ENCODE data around the gene PIK3C3.

PIK3C3 gene

GRCh38 chr18:41954827-41955613 is at the start of gene PIK3C3:
PIK3C3 (plus strand) TSS chr18:41955234; CDS start chr18:41955292, 58 bp downstream.
- H3K27ac Mint-ChIP-seq: peak within 1 kb of the TSS; percentile 99
- H3K27me3 Mint-ChIP-seq: no peaks in the 10 kb centered on the region
- H3K4me3 Mint-ChIP-seq: peak within 1 kb of the TSS; percentile 98
- H3K9me3 Mint-ChIP-seq: no peaks in the 10 kb centered on the region
- H3K36me3 Mint-ChIP-seq: peaks cover 13% of the 10 kb centered on the region
- H3K4me1 Mint-ChIP-seq: peaks cover 40% of the 10 kb centered on the region

- Mint-ChIP-seq H3K36me3 (no peaks in the 10 kb centered on the region), H3K27ac (peak overlapping the region; percentile 31), H3K4me3 (peak overlapping the region; percentile 47), H3K9me3 (no peaks in the 10 kb centered on the region), H3K27me3 (no peaks in the 10 kb centered on the region), H3K4me1 (peaks cover 13% of the 10 kb centered on the region)
These were observed 49.1 kb upstream of the PIK3C3 start for GRCh38 chr18:41905786-41906527.

DNA sequence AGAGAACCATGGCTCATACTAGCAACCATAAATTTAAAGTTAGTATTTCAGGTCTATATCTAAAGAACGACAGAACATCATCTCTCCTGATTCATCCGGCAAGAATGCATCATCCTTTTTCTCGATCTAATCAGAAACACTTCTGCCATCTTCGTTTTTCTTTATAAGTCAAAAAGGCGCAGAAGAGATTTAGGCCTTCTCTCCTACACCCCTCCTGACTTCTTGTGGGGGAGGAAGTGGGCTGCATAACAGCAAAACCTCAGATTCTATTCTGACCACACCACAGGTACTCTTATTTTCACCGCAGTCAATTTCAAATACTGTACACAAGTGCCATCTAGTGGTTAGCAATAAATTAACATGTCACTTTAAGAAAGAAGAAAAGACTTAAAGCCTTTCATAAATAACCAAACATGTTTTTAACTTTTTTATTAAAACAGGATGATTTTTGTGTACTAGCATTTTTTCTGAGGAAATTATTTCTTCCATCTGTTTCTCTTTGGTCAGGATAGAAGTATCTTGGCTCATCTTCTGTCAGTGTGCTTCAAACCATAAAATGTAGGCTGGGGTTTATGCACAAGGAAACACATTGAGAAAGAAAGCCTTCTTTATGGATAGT is 48.4 kb upstream of the PIK3C3 start:
- Mint-ChIP-seq H3K27ac (no peak overlapping the region), H3K4me1 (peaks cover 13% of the 10 kb centered on the region), H3K36me3 (no peaks in the 10 kb centered on the region), H3K4me3 (peak overlapping the region; percentile 47), H3K9me3 (no peaks in the 10 kb centered on the region), H3K27me3 (no peaks in the 10 kb centered on the region)

DNA sequence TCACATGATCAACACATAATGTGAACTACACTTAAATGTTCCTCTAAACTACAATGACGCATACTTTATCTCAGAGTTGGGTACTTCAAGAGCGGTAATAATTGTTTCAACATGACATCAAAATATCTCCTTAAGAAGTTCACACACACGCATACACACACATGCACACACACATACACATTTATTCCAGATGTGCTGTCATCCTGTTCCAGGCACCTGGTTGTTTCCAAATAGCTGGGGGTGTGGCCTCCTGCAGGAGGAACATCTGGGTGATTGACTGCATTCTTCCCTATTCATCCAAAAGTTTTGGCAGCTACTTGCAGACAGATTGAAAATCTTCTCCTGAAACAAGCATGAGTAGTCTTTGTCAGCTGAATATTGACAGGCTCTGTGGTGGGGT is 37.9 kb upstream of the PIK3C3 start:
- Mint-ChIP-seq H3K27ac (no peak overlapping the region), H3K9me3 (no peaks in the 10 kb centered on the region), H3K27me3 (peaks cover 5% of the 10 kb centered on the region), H3K36me3 (no peaks in the 10 kb centered on the region), H3K4me1 (no peaks in the 10 kb centered on the region), H3K4me3 (no peak overlapping the region)

DNA sequence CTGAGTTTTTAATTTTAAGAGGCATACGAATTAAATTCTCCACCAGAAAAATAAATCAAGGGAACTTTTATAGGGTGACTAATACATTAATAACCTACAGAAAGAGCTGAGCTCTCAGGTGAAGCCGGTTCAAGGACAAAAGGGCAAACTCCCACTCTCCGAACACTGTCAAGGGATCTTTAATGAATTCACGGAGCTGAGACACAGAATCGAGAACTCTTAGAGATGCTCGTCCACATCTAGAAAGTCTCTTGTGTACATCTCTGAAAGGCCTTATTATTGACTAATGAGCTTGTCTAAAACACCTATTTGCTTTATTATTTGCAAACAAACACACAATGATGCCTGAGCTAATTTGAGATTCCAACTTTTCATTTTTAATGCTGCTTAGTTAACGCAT is 33.3 kb upstream of the PIK3C3 start:
- Mint-ChIP-seq H3K4me1 (no peaks in the 10 kb centered on the region), H3K27ac (no peak overlapping the region), H3K9me3 (no peaks in the 10 kb centered on the region), H3K36me3 (no peaks in the 10 kb centered on the region), H3K4me3 (no peak overlapping the region), H3K27me3 (peaks cover 5% of the 10 kb centered on the region)

- H3K4me3 Mint-ChIP-seq: no peak overlapping the region
- no peaks in the 10 kb centered on the region for H3K4me1 Mint-ChIP-seq
- peaks cover 3% of the 10 kb centered on the region for H3K27me3 Mint-ChIP-seq
- no peaks in the 10 kb centered on the region for H3K36me3 Mint-ChIP-seq
- no peak overlapping the region for H3K27ac Mint-ChIP-seq
- no peaks in the 10 kb centered on the region for H3K9me3 Mint-ChIP-seq
These were observed 32.9 kb upstream of the PIK3C3 start for GRCh38 chr18:41922176-41922575.

GRCh38 chr18:41922841-41923240 is 32.2 kb upstream of the PIK3C3 start:
- H3K27me3 Mint-ChIP-seq: peaks cover 3% of the 10 kb centered on the region
- H3K4me1 Mint-ChIP-seq: no peaks in the 10 kb centered on the region
- no peak overlapping the region for H3K27ac Mint-ChIP-seq
- H3K36me3 Mint-ChIP-seq: no peaks in the 10 kb centered on the region
- H3K9me3 Mint-ChIP-seq: no peaks in the 10 kb centered on the region
- no peak overlapping the region for H3K4me3 Mint-ChIP-seq

DNA sequence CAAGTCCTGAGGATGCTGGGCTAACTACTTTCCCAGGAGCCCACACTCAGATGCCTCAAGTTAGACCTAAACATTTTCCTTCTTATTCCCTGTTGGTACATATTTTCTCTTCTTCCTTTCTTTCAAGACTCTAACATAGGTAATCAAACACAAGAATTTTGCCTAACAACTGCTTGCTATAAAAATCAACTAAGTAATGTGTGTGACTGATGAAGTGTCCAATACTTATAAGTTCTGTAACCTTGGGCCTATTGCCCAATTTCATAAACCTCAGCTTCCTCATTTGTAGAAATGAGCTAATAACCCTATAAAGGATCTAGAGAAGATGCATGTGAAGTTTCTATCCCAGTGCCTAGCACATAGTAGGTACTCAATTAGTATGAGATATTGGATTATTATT is 31.6 kb upstream of the PIK3C3 start:
- no peaks in the 10 kb centered on the region for H3K36me3 Mint-ChIP-seq
- H3K4me1 Mint-ChIP-seq: no peaks in the 10 kb centered on the region
- no peaks in the 10 kb centered on the region for H3K9me3 Mint-ChIP-seq
- H3K27me3 Mint-ChIP-seq: peaks cover 1% of the 10 kb centered on the region
- H3K4me3 Mint-ChIP-seq: no peak overlapping the region
- no peak overlapping the region for H3K27ac Mint-ChIP-seq

GRCh38 chr18:41928581-41928980 is 26.5 kb upstream of the PIK3C3 start:
- Mint-ChIP-seq H3K36me3 (peaks cover 2% of the 10 kb centered on the region), H3K4me1 (peaks cover 3% of the 10 kb centered on the region), H3K4me3 (no peak overlapping the region), H3K27me3 (no peaks in the 10 kb centered on the region), H3K27ac (no peak overlapping the region), H3K9me3 (peaks cover 6% of the 10 kb centered on the region)

- peaks cover 14% of the 10 kb centered on the region for H3K4me1 Mint-ChIP-seq
- no peak overlapping the region for H3K4me3 Mint-ChIP-seq
- H3K36me3 Mint-ChIP-seq: peaks cover 2% of the 10 kb centered on the region
- peaks cover 5% of the 10 kb centered on the region for H3K27me3 Mint-ChIP-seq
- peaks cover 6% of the 10 kb centered on the region for H3K9me3 Mint-ChIP-seq
- H3K27ac Mint-ChIP-seq: no peak overlapping the region
These were observed 22.1 kb upstream of the PIK3C3 start for GRCh38 chr18:41932899-41933298.

GRCh38 chr18:41933778-41934177 is 21.3 kb upstream of the PIK3C3 start:
- Mint-ChIP-seq H3K27ac (no peak overlapping the region), H3K4me1 (peaks cover 10% of the 10 kb centered on the region), H3K36me3 (peaks cover 2% of the 10 kb centered on the region), H3K27me3 (peaks cover 6% of the 10 kb centered on the region), H3K4me3 (no peak overlapping the region), H3K9me3 (peaks cover 6% of the 10 kb centered on the region)

- Mint-ChIP-seq H3K4me3 (no peak overlapping the region), H3K27me3 (peaks cover 6% of the 10 kb centered on the region), H3K9me3 (peaks cover 6% of the 10 kb centered on the region), H3K27ac (no peak overlapping the region), H3K36me3 (peaks cover 2% of the 10 kb centered on the region), H3K4me1 (peaks cover 10% of the 10 kb centered on the region)
These were observed 18.4 kb upstream of the PIK3C3 start for GRCh38 chr18:41936471-41937134.

GRCh38 chr18:41938445-41938844 is 16.6 kb upstream of the PIK3C3 start:
- no peak overlapping the region for H3K4me3 Mint-ChIP-seq
- peaks cover 8% of the 10 kb centered on the region for H3K27me3 Mint-ChIP-seq
- H3K27ac Mint-ChIP-seq: no peak overlapping the region

GRCh38 chr18:41939326-41939725 is 15.7 kb upstream of the PIK3C3 start:
- Mint-ChIP-seq H3K4me3 (no peak overlapping the region), H3K9me3 (no peaks in the 10 kb centered on the region), H3K27me3 (peaks cover 11% of the 10 kb centered on the region), H3K27ac (no peak overlapping the region), H3K36me3 (no peaks in the 10 kb centered on the region), H3K4me1 (peaks cover 10% of the 10 kb centered on the region)

More at GRCh38 chr18:41938445-41938844, 16.6 kb upstream of the PIK3C3 start:
- Mint-ChIP-seq H3K36me3 (no peaks in the 10 kb centered on the region), H3K9me3 (no peaks in the 10 kb centered on the region), H3K4me1 (peaks cover 10% of the 10 kb centered on the region)

DNA sequence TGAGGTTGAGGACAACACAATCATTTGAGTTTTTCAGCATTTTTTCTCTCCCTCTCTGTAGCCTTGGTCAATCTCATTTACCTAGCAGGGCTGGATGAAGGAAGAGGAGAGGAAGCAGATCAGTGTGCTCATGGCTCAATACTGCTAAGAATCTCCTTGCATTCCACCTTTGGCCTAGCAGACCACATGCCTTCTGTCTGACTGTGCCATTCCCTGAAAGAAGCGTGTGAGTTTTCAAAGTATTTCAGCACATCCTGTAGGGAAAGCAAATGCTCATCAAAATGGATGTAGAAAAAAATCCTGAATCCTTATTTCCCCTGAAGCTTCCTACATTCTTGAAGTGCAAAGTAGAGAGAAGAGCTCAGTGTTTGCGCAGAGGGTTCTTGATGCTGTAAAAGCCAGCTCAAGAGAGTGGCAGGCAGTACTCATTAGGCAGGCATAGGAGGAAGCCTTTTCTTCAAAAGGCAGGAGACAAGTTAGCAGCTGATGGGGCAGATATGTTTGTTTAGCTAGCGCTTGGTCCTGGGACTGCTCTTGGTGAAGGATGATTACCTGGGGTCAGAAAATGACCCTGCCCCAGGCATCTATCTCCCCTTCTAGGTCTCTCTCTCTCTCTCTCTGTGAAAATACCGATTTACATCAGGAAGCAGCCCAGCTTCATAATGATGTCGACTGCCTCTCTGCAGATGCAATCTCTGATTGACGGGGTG is 14.4 kb upstream of the PIK3C3 start:
- Mint-ChIP-seq H3K9me3 (no peaks in the 10 kb centered on the region), H3K4me3 (no peak overlapping the region), H3K27ac (no peak overlapping the region), H3K36me3 (no peaks in the 10 kb centered on the region), H3K4me1 (peaks cover 10% of the 10 kb centered on the region), H3K27me3 (peaks cover 14% of the 10 kb centered on the region)

Measured in activated naive CD4-positive, alpha-beta T cell treated with anti-CD3 and anti-CD28 coated beads, Interleukin-2, amount 50 U/mL, for 24 hours (primary cell).